OCI-M1 (cell line): Measurements from ENCODE around the gene B4GALNT4.
"Not testable (repeated sequence)": the region's sequence is repeated elsewhere in the genome, so short reads cannot be mapped to it uniquely, and the experiment has no call there.

Experiments
- DNase-seq: peaks from one replicate; lab custom pipeline; 2025; lab: John Stamatoyannopoulos, UW

The B4GALNT4 gene

DNA sequence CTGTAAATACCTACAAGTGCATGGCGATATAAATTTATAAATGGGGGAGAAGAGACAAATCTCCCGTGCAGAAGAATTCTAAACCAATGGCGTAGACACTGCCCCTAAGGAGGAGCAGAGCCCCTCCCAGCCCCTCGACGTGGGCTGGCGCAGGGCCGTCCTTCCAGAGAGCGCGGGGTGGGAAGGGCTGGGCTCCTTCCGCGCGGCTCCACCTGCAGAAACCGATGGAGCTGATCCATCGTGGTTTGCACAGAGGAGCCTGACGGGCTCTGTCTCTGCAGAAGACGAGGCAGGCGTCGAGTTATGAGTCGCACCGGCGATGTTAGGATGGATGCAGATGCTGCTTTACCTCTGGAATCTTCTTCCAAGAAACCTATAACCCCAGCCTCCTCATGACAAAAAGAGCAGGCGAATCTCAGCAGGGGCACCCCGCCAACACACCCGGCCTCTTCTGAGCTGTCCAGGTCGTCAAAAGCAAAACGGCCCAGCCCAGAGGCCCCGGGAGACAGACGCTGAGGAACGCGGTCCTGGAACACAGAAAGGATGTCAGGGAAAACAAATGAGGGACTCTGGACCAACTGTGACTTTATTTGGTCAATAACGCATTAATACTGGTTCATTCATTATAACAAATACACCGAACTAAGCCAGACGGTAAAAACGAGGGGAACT lies 11.0 kb upstream of the B4GALNT4 start:
- no peak for DNase-seq

DNA sequence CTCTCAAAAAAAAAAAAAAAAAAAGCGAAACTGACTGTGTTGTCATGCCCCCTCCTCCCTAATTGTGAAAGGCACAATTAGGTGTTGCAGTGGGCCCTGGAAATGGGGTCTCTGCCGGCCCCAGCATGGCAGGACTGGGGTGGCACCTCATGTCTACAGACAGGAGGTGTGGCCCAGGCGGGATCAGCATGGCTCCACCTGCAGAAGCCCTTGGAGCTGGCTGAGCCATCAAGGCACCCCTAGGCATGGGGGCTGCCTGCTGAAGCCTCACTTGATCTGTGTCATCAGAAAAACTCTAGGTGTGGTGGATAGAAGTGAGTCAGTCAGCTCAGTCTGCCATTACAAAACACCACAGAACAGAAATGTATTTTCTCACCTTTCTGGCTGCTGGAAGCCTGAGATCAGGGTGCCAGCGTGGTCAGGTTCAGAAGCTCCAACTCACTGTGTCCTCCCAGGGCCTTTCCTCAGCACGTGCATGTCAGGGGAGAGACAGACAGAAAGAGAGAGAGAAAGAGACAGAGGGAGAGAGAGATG lies 10.1 kb upstream of the B4GALNT4 start:
- no peak for DNase-seq

DNA sequence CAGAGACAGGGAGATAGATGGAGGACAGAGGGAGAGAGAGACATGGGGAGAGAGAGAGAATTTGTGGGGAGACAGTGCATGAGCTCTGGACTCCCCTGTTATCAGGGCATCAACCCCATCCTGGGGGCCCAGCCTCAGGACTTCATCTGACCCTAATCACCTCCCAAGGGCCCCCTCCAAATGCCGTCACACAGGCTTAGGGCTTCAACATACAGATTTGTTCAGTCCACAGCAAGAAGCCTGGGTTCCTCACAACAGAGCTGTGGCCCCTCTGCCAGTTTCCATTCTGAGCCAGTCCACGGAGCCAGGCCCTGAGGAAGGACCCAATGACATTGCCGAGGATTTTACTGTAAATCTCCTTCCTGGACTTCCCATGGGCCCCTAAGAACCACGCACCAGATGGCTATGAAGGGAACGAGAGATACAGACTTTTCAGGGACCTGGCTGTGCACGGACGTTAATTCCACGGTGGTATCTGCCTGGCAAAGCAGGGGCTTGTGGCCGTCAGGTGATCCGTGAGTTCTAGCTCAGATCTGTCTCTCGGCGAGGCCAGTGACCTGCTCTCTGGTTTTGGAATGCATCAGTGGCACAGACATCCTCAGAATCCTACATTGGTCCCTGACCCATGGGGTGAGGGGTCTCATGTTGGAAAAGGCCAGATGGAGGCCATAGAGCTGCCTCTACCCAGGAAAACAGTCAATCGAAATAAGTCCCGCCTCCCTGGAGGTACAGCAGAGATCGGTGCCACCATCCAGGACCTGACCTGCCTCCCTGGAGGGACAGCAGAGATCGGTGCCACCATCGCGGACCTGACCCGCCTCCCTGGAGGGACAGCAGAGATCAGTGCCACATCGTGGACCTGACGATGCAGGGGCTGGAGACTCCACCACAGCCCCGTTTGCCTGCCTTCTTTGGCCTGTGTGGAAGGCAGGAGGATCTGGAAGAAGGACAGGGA lies 8.7 kb upstream of the B4GALNT4 start:
- no peak for DNase-seq

DNA sequence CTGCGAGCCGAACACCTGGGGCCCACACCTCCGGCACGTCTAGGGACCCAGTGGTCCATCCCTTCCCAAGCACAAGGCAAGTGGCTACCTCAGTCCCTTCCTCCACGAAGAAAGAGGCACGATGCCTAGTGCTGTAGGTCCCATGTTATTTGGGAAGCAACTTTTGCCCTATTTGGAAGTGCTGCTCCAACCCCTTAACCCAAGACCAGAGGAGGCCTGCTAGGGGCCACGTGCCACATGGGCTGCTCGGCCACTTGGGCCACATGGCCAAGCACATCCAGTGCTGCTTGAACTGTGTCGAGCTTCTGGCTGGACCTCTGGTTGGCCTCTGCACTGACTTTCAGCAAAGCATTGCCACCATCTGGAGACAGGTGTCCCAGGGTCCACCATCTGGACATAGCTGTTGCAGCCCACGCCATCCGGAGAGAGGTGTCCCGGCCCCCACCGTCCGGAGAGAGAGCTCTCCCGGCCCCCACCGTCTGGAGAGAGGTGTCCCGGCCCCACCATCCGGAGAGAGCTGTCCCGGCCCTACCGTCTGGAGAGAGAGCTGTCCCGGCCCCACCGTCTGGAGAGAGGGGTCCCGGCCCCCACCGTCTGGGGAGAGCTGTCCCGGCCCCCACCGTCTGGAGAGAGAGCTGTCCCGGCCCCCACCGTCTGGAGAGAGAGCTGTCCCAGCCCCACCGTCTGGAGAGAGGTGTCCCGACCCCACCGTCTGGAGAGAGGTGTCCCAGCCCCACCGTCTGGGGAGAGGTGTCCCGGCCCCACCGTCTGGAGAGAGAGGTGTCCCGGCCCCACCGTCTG lies 6.5 kb upstream of the B4GALNT4 start:
- no peak for DNase-seq

DNA sequence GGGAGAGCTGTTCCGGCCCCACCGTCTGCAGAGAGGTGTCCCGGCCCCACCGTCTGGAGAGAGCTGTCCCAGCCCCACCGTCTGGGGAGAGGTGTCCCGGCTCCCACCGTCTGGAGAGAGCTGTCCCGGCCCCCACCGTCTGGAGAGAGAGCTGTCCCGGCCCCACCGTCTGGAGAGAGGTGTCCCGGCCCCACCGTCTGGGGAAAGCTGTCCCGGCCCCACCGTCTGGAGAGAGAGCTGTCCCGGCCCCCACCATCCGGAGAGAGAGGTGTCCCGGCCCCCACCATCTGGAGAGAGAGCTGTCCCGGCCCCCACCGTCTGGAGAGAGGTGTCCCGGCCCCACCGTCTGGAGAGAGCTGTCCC lies 5.9 kb upstream of the B4GALNT4 start:
- DNase-seq: not testable (repeated sequence)

DNA sequence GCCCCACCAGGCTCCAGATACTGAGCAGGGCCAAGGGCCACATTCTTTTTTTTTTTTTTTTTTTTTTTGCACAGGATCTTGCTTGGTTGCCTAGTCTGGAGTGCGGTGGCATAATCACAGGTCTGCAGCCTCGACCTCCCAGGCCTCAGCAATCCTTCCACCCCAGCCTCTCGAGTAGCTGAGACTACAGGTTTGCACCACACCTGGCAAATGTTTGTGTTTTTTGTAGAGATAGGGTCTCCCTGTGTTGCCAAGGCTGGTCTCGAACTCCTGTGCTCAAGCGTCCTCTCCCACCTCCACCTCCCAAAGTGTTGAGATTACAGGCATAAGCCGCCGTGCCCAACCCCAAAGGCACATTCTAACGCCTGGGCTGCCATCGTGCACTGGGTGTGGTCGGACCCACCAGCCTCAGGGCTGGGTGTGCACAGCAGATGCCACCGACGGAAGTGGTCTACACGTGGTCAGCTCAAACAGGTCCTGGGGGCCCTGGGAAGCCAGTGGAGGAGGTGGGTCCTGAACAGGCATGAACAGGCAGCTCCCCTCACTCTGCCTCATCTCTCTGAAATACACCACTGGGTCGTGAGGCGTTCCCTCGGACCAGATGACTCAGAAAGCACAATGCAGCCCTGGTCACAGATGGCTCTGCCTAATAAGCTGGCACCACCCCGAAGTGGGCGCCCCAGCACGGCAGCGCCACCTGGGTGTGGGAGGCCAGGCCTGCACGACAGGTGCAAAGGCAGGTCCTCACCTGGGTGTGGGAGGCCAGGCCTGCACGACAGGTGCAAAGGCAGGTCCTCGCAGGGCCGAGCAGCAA lies 5.1 kb upstream of the B4GALNT4 start:
- peak; percentile 55 for DNase-seq

DNA sequence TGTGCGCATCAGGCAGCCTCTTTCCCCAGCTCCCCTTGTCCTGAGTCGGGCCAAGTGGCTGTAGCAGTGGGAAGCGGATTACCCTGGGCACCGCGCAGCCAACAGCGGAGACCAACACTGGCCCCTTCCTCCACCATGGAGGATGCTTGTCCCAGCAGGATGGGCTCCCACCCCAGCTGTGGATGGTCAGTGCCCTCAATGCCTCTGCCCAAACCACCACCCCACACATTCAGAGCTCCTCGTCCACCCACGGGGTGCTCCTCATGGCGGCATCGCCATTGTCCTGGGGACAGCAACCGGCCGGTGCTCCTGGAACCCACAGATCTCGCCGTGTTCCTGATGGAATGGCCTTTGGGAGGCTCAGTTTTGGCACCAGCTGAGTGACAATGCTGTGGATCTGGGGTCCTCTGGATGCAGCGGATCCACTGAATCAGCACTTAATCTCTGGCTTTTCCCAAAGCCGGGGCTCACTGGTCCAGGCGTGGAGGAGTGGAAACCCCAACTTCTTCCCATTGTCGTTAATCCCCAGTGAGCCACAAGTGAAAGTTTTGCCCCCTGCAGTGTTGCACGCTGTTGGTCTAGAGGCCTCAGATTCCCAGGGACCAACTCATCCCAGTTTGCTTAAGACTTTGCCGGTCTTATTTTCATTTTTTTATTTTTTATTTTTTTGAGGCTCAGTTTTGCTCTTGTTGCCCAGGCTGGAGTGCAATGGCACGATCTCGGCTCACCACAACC lies 4.1 kb upstream of the B4GALNT4 start:
- DNase-seq: no peak

DNA sequence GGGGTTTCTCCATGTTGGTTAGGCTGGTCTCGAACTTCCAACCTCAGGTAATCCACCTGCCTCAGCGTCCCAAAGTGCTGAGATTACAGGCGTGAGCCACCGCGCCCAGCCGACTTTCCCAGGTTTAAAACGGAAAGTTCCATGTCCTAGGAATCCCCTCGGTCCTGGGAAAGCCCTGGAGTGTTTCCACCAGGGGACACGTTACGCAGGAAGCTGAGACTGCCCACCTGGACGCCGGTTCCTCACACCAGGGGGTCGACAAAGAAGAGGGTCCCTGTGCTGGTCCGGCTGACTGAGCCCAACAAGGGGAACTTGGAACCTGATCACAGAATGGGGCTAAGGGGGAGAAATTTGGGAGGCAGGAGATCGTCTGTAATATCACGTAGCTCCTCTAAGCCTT lies 3.5 kb upstream of the B4GALNT4 start:
- no peak for DNase-seq

DNA sequence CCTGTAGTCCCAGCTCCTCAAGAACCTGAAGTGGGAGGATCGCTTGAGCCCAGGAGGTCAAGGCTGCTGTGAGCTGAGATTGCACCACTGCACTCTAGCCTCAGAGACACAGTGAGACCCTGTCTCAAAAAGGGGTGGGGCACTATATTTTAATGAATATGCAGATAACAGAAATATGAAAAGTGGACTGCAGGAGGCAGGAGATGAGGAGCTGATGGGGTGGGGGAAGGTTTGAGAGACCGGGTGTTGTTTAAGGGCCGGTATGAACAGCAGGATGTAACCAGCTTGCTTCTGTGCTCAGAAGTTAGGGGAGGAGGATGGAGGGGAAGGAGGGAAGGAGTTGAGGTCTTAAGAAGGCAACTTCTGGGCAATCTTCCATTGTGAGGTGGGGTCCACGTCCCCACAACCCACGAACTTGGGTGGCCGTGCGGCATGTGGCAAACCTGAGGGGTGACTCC lies 1.3 kb upstream of the B4GALNT4 start:
- DNase-seq: no peak

DNA sequence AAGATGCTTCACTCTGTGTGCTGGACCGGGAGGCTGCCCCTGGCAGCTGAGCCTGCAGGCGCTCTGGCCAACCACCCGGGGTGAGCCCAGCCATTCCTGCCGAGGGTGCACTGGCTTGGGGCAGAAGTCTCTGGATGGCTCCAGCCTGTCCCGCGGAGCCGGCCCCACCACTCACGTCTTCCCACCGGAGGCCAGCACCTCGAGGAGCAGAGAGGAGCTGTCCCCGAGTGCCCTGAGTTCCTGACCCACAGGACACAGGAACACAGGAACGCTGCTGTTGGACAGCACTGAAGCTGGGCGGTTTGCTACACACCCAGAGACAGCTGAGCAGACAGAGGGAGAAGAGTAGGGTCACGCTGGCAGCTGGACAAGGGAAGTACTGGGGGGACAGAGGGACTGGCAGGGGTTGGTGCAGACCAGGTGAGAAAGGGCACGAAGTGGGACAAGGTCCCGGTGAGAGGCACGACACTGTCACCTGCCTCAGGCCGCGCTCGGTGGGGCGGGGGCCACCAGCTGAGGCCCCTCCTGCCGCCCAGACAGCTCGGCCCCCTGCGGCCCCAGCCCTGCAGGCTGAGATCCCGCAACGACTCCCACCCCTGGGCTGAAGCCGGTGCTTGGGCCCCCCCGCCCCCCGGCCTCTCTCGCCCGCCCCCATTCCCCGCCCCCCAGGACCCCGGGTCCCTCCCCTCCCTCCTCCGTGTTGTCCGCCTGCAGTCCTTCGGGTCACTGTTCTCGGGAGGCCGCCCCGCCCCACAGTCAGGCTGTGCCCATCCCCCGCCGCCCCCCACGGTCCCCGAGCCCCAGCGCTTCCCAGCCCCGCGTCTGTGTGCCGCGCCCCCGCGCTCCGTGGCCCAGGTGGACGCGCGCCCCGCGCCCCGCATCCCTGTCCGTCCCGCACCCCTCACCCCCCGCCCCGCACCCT lies 624 bp upstream of the B4GALNT4 start:
- DNase-seq: no peak

DNA sequence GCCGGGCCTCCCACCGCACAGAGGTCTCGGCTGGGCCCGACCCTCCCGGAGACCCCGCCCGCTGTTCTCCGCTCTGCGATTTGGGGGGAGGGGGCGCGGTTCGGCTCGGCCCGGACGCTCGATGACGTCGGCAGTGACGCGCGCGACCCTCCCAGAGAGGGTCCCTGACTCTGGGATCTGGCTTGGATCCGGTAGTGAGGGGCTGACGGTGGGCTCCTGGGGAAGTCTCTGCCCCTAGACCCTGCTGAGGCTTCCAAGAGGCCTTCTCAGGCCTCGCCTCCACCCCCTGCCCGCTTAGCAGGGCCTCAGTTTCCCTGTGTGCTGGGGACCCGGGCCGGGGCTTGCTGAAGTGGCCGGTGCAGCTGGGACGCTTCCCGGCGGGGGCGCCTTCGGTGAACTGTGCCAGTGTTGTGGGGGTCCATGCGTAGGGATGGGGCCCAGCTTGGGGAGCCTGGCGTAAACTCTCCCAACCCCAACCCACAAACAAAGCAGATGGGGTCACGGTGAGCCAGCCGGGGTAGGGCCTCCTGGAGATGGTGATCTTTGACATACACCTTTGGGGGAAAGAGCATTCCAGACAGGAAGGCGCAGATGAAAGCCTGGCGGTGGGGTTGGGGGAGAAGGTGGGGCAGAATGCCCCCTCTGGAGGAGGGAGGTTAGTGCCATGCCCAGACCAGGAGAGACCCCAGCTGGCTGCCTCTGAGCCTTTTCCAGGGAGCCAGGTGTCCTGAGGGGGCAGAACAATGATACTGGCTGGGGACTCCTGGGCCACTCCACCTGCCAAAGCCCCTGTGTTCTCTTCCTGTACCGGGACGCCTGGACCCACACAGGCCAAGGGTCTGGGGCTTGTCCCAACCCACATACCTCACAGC lies 1.0 kb downstream of the B4GALNT4 start:
- DNase-seq: no peak

DNA sequence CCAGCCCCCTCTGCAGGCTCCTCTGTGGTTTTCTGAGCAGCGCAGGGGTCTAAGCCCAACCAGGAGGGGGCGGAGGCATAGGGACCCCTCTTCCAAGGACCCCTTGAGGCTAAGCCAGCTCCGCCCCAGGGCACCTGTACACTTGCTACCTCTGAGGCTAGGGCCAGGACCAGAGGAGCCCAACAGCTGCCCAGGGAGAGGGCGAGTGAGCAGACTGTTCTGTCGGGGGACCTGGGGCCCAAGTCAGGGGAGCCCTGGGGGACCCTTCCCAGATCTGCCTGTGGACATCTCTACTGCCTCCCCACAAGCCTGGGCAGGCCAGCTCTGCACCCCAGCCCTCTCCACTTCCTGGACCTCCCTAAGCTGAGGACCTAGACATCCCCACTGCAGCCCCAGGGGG lies 1.8 kb downstream of the B4GALNT4 start:
- DNase-seq: no peak

DNA sequence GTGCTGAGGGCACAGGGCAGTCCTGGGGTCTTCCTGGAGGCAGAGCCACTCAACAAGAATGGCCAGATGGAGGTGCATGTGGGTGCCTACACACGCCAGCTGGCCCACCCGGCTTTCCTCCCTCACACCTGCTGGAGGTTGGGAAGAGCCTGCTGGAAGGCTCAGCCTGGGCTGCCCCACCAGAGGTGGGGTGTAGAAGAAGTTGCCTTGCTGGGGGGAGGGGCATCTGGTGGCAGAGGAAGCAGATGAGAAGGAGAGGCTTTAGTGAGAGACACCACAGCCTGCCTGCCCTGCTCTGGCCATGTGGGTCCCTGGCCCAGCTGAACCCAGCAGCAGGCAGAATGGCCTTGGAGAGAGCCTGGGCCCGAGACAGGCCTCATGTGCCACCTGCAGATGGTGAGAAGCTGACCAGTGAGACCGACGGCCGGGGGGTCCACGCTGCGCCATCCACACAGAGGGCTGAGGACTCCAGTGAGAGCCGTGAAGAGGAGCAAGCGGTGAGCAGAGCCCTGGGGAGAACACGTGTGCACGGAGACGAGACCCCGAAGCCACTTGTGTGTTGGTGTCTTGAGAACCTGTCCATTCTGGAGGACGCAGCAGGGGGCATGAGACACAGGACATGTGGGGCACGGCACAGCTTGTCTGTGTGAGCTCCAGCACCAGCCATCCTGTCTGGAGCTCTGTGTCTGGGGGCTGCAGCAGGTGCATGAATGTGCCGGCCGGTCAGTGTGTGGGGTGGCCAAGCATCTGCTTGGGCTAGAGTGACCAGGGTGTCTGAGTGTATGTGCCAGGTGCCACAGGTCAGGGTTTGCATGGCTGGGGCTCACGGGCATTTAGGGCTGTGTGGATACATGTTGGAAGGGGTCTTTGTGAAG lies 2.7 kb downstream of the B4GALNT4 start:
- no peak for DNase-seq

DNA sequence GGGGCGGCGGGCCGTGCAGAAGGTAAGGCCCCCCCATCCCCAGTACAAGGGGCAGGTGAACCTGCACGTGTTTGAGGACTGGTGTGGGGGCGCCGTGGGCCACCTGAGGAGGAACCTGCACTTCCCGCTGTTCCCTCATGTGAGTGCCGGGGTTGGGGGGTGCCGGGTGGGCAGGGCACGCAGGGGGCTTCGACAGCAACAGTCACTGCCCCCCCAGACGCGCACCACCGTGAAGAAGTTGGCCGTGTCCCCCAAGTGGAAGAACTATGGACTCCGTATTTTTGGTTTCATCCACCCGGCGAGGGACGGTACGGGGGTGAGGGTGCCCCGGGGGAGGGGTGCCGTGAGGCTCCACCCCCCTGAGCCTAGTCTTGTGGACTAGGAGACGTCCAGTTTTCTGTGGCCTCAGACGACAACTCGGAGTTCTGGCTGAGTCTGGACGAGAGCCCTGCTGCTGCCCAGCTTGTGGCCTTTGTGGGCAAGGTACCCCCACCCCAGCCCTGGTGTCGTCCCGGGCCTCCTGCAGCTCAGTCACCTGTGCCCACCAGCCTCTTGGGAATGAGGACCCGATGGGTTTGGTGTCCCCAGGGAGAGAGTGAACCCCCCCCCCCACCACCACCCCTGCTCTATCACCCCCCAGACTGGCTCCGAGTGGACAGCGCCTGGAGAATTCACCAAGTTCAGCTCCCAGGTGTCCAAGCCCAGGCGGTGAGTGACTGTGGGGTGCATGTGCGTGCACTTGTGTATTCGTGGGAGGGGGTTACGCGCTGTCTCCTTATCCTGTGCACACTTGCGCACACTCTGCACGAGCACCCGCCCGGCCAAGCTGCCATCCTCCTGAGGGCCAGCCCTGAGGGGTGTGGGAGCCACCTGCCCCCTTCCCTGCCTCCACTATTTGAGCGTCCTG lies 3.8 kb downstream of the B4GALNT4 start:
- DNase-seq: no peak

DNA sequence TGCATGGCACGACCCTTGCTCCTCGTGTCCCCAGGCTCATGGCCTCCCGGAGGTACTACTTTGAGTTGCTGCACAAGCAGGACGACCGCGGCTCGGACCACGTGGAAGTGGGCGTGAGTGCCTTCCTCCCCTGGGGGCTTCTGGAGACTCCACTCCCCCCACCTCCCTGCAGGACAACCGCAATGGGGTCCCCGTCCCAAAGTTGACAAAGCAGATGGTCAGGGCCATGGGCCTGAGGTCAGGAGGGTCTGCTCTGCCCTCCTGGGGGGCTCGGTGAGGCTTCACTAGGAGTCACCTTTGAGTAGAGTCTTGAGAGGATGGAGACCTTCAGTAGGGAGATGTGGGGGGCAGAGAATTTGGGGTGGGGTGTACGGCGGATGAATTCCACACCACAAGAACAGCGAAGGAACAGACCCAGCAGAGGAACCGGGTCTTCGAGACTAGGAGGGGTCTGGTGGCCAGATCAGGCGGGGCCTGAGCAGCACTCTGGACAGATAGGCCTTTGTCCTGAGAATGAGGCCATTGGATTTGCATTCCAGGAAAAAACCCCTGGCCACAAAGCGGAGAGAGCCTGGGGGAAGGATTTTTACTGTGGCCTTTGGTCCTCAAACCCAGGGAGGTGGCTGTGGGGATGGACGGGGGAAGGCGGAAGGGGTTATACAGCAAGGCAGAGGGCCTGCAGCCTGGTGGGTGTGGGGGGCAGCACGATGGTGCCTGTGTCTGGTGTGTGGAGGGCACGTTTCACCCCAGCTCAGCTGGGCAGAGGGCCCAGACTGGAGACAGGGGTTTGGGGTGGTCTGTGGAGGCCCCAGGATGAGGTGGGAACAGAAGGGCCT lies 4.6 kb downstream of the B4GALNT4 start:
- no peak for DNase-seq
